Stomach (tissue), 9 donors: ENCODE results near the gene RRAGC. TPM values are rescaled to one million over a fixed set of nuclear protein-coding genes. Genes with fewer than 3 reads are reported as not detected.

ENCODE experiments used
- DNase-seq, 2 donors: peaks; one replicate each; pipeline versions ENCODE4 v3.0.0 to v3.0.0-alpha.2; 2013 to 2019
- H3K27ac ChIP-seq, 5 donors: fragments of 200-600 bp in 4 of 5; sonication (generic) in 4 of 5; one replicate each; pipeline ENCODE4 v1.5.1; 2013 to 2019; ENCODE audit warnings: mild to moderate bottlenecking in 1 of 5, moderate library complexity in 1 of 5
- H3K27me3 ChIP-seq, 3 donors: fragments of 200-600 bp; sonication (generic); one replicate each; pipeline ENCODE4 v1.5.1; 2017 to 2019; ENCODE audit warnings: mixed run types in 1 of 3
- H3K36me3 ChIP-seq, 4 donors: fragments of 200-600 bp; sonication (generic); 1 replicate in 3 of 4; 2 replicates in 1 of 4; pipeline ENCODE4 v1.5.1; 2016 to 2019
- H3K4me1 ChIP-seq, 4 donors: fragments of 200-600 bp; sonication (generic); one replicate each; pipeline ENCODE4 v1.5.1; 2016 to 2019
- H3K4me3 ChIP-seq, 4 donors: fragments of 200-600 bp; sonication (generic) in 3 of 4; one replicate each; pipeline ENCODE4 v1.5.1; 2016 to 2019; ENCODE audit warnings: mild to moderate bottlenecking in 1 of 4
- H3K9me3 ChIP-seq, 4 donors: fragments of 200-600 bp; sonication (generic); one replicate each; pipeline ENCODE4 v1.5.1; 2016 to 2019
- CTCF ChIP-seq, 7 experiments: fragments of 450-650 bp in 4 of 7; fragments of 200-600 bp in 3 of 7; sonication (generic) in 3 of 7; IDR thresholded peaks; one replicate each; pipeline ENCODE4 v1.5.1; 2016 to 2019; ENCODE audit warnings: antibody characterized with exemption in 7 of 7, control low read depth in 2 of 7, mild to moderate bottlenecking in 1 of 7
- EP300 ChIP-seq: sonication (generic); formaldehyde crosslinking; IDR thresholded peaks from one replicate; pipeline ENCODE4 v1.6.1; 2017; ENCODE audit warnings: antibody characterized with exemption
- POLR2A ChIP-seq, 4 donors: fragments of 450-650 bp; IDR thresholded peaks; one replicate each; pipeline ENCODE4 v1.6.1; 2016; ENCODE audit warnings: antibody characterized with exemption in 4 of 4, control low read depth in 2 of 4, mild to moderate bottlenecking in 1 of 4, moderate library complexity in 1 of 4
- POLR2AphosphoS5 ChIP-seq, 3 donors: sonication (generic); formaldehyde crosslinking; IDR thresholded peaks; one replicate each; pipeline ENCODE4 v1.6.1; 2016; ENCODE audit warnings: antibody characterized with exemption in 3 of 3
- WGBS, 5 donors: extraction: QIAGEN DNeasy Blood & Tissue Kit in 3 of 5; methylation state at CpG; one replicate each; pipeline versions ENCODE4 v1.1.5 to v1.1.7; 2013 to 2018; 5-methylcytosine and 5-hydroxymethylcytosine counted together
- intact Hi-C: fragments of 100-400 bp; cut with DNase I; formaldehyde crosslinking; loops from one replicate; pipeline ENCODE4 v1.15.1; 2023; ENCODE audit warnings: low total_unique reads
- polyA plus RNA-seq, 3 donors: library from polyadenylated mRNA; stranded (reverse); fragments of 200-250 nt; gene quantifications; one replicate each; pipeline ENCODE4 v1.2.3, GENCODE V29; 2013
- small RNA-seq, 4 donors: library from RNA; depleted of rRNA; stranded (forward); fragments of <200 nt; gene quantifications; one replicate each; pipeline ENCODE3, GENCODE V24; 2016
- total RNA-seq, 5 donors: library from RNA; depleted of rRNA; stranded (reverse); fragments of >200 nt; gene quantifications; one replicate each; pipeline versions ENCODE4 v1.1.0 to v1.2.3, GENCODE V29; 2014 to 2016
- donor health status: healthy with polysubstance abuse.
- donor health status: Bipolar disorder and iron deficiency.
- donor health status: healthy.

RRAGC gene
- total and polyA plus RNA-seq, 8 donors = 1.2 to 25.0 (median 11.2) TPM

DNA sequence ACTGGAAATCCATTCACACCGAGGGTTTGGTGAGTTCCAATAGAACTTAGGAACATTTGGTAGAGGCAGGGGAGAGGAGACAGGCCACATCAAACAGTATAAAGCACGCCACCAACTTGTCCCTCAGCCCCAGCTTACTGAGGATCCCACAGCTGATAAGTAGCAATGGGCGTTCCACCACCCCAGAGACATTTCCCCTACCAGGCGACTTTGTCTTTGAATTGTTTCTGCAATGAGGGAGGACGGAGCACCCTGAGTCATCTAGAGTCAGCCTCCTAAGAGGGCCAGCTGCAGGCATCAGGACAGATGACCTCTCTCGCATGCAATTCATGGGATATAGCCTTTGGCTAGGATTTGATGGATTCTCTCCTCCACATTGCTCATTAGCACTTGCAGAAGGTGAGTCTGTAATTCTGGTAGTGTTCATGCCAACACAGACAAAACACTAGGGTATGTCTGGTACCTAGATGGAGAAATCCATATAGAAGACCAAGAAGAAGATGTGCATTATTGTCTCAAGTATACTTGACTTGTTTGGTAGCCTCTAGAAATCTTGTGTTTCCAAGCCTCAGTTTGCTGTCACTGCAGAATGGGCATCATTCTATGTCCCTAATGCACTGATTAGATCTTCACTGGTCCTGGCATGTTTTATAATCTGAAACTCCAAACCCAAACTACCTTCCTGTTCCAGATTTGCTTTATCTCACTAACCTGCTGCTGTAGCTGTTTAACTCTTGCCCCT is 69.0 kb downstream of the RRAGC start:
- 75 to 87% (median 85%) methylated on average over 5 to 6 of the region's 6 CpGs for WGBS, 5 donors

DNA sequence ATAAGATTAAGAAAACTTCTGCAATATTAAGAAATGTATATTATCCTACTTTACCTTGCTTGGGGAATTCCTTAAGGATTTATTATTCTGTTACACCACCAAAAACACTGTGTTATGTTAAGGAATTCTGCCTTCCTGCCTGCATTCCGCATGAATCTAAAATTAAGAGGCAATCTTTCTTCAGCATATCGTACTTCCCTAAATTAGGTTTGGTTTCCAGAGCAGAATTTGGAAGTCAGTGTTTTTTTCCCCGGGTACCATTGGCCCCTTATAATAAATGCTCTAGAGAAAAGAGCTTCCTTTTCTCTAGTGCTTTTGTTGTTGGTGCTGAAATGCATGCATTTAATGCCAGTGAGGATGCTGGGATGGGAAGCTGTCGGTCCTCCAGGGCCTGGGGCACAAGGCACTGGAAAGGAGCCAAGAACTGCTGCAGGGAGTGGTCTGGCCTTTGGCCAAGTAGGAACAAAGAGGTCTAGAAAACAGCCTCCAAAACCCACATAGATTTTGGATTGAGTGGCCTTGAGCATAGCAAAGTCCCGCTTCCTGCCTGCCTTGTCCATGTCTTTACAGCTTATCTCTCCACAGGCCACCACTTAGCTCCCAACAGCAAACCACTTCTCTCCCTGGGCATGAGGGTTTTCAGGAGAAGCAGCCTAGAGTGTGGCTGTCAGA is 69.9 kb downstream of the RRAGC start:
- TF ChIP-seq POLR2AphosphoS5 (IDR thresholded peaks at IDR 0.05) = no peak
- no peak for TF ChIP-seq EP300
- no peak for TF ChIP-seq POLR2A (IDR thresholded peaks at IDR 0.05)
- no peak for TF ChIP-seq CTCF (IDR thresholded peaks at IDR 0.05)
- DNase-seq = peak in 1 of 2 donors; percentile 27
- Histone ChIP-seq H3K9me3 (peaks cover 0 to 24% (median 19%) of the 10 kb centered on the region in 4 donors), H3K4me3 (no peak overlapping the region), H3K4me1 (no peaks in the 10 kb centered on the region), H3K27ac (no peak overlapping the region), H3K36me3 (no peaks in the 10 kb centered on the region), H3K27me3 (peaks cover 0 to 81% (median 20%) of the 10 kb centered on the region in 3 donors)
- WGBS, 5 donors = 46 to 59% (median 51%) methylated on average over 5 of the region's 5 CpGs
- intact Hi-C loops = no loop called here

More for the DNA sequence above, 69.0 kb downstream of the RRAGC start:
- intact Hi-C loops = no loop called here
- Histone ChIP-seq H3K9me3 (peaks cover 0 to 24% (median 20%) of the 10 kb centered on the region in 4 donors), H3K4me1 (no peaks in the 10 kb centered on the region), H3K36me3 (no peaks in the 10 kb centered on the region), H3K4me3 (no peak overlapping the region), H3K27ac (no peak overlapping the region), H3K27me3 (peaks cover 0 to 71% (median 10%) of the 10 kb centered on the region in 3 donors)
- no peak for DNase-seq
- TF ChIP-seq EP300 = no peak
- TF ChIP-seq CTCF (IDR thresholded peaks at IDR 0.05) = no peak
- TF ChIP-seq POLR2AphosphoS5 (IDR thresholded peaks at IDR 0.05) = no peak
- no peak for TF ChIP-seq POLR2A (IDR thresholded peaks at IDR 0.05)

GRCh38 chr1:38788341-38789336 is 70.9 kb downstream of the RRAGC start:
- Histone ChIP-seq H3K9me3 (peaks cover 0 to 15% (median 14%) of the 10 kb centered on the region in 4 donors), H3K36me3 (no peaks in the 10 kb centered on the region), H3K4me3 (no peak overlapping the region), H3K4me1 (peaks cover 0 to 6% (median 2%) of the 10 kb centered on the region in 4 donors), H3K27ac (no peak overlapping the region), H3K27me3 (peaks cover 0 to 84% (median 30%) of the 10 kb centered on the region in 3 donors)
- DNase-seq = no peak
- 49 to 64% (median 54%) methylated on average over 15 of the region's 15 CpGs for WGBS, 5 donors
- TF ChIP-seq EP300 = no peak
- TF ChIP-seq CTCF (IDR thresholded peaks at IDR 0.05) = no peak
- no peak for TF ChIP-seq POLR2AphosphoS5 (IDR thresholded peaks at IDR 0.05)
- no peak for TF ChIP-seq POLR2A (IDR thresholded peaks at IDR 0.05)
- intact Hi-C loops = no loop called here

Small RNA genes within 50 kb of the gene (small RNA-seq; reads per million reads assigned to genes)
- 0 reads per million in 4 donors for gene GJA9-MYCBP

Other genes with a start within 250 kb of the RRAGC start
- gene MYCBP, start 13.6 kb upstream of the RRAGC start, total RNA-seq = 100 to 1,000 TPM in 1 of 5 donors, 10 to 100 TPM in 2, 1 to 10 TPM in 2; 2.2 to 111 (median 12.3) TPM
- gene MYCBP, start 13.6 kb upstream of the RRAGC start, polyA plus RNA-seq = 10 to 100 TPM; 12.4 to 33.0 (median 25.3) TPM
- under 1 TPM in 1 of 5 donors, not detected in 4; 0.73 TPM for gene GJA9, start 21.8 kb upstream of the RRAGC start, total RNA-seq
- under 1 TPM in 1 of 3 donors, not detected in 2; 0.25 TPM for gene GJA9, start 21.8 kb upstream of the RRAGC start, polyA plus RNA-seq
- gene RHBDL2, start 82.1 kb upstream of the RRAGC start, total RNA-seq = 10 to 100 TPM in 2 of 5 donors, 1 to 10 TPM in 1, not detected in 2; 9.0 to 24.9 (median 14.5) TPM
- gene RHBDL2, start 82.1 kb upstream of the RRAGC start, polyA plus RNA-seq = 1 to 10 TPM; 4.3 to 9.3 (median 4.5) TPM
- gene AKIRIN1, start 131.5 kb upstream of the RRAGC start, total RNA-seq = 100 to 1,000 TPM in 1 of 5 donors, 10 to 100 TPM in 4; 25.1 to 134 (median 48.1) TPM
- gene AKIRIN1, start 131.5 kb upstream of the RRAGC start, polyA plus RNA-seq = 10 to 100 TPM; 14.8 to 35.6 (median 28.5) TPM
- gene NDUFS5, start 166.6 kb upstream of the RRAGC start, total RNA-seq = 100 to 1,000 TPM; 104 to 333 (median 166) TPM
- gene NDUFS5, start 166.6 kb upstream of the RRAGC start, polyA plus RNA-seq = 100 to 1,000 TPM; 610 to 829 (median 727) TPM